Measurements from ENCODE around the gene VRK1.

VRK1 gene

GRCh38 chr14:96783915-96784224 is 13.3 kb upstream of the VRK1 start:
- DNase-seq = peak in 1 of 2 donors; percentile 42
- H3K4me1 ChIP-seq (ENCODE audit: control insufficient read depth in 1 of 2, insufficient read depth in 2 of 2, low read length in 2 of 2) = no peaks in the 10 kb centered on the region
- no peak overlapping the region for H2AFZ ChIP-seq (ENCODE audit: insufficient read depth, low read length, poor library complexity)
- H2BK120ac ChIP-seq (ENCODE audit: insufficient read depth, low read length, poor library complexity) = no peak overlapping the region
- WGBS (ENCODE audit: extremely low coverage, insufficient coverage, insufficient read length) = no CpG with 5 or more reads among the region's 4 CpGs
- H3K9me3 ChIP-seq (ENCODE audit: insufficient read depth, low read depth, low read length) = no peaks in the 10 kb centered on the region
- no peak overlapping the region for H2BK12ac ChIP-seq (ENCODE audit: low read length)
- no peak overlapping the region for H3K4ac ChIP-seq (ENCODE audit: low read depth, low read length)
- H3K36me3 ChIP-seq (ENCODE audit: control insufficient read depth in 1 of 2, insufficient read depth in 2 of 2, low read length in 2 of 2) = no peaks in the 10 kb centered on the region
- no peak overlapping the region for H3K23ac ChIP-seq (ENCODE audit: low read length)
- no peak overlapping the region for H4K91ac ChIP-seq (ENCODE audit: low read depth, low read length)
- H3K27me3 ChIP-seq (ENCODE audit: insufficient read depth, low read length) = no peaks in the 10 kb centered on the region
- no peaks in the 10 kb centered on the region for H3K79me2 ChIP-seq (ENCODE audit: control insufficient read depth, insufficient read depth, low read length, poor library complexity)
- H3K18ac ChIP-seq (ENCODE audit: low read length) = no peak overlapping the region
- no peak overlapping the region for H2BK5ac ChIP-seq (ENCODE audit: low read depth, low read length, poor library complexity)
- H3K4me2 ChIP-seq (ENCODE audit: low read length) = no peak overlapping the region
- H3K79me1 ChIP-seq (ENCODE audit: low read length) = no peaks in the 10 kb centered on the region
- H4K12ac ChIP-seq (ENCODE audit: low read depth, low read length) = no peak overlapping the region
- H2AK5ac ChIP-seq (ENCODE audit: low read length) = no peak overlapping the region
- H3K14ac ChIP-seq (ENCODE audit: low read length) = no peak overlapping the region
- no peak overlapping the region for H3K4me3 ChIP-seq (ENCODE audit: low read depth, low read length)
- H3K27ac ChIP-seq (ENCODE audit: low read depth, low read length) = no peak overlapping the region
- no peak overlapping the region for H4K8ac ChIP-seq (ENCODE audit: low read depth, low read length)
- H3K9ac ChIP-seq (ENCODE audit: low read length) = no peak overlapping the region

- Histone ChIP-seq H4K8ac (ENCODE audit: low read depth, low read length) (no peak overlapping the region), H3K79me1 (ENCODE audit: low read length) (no peaks in the 10 kb centered on the region), H3K23ac (ENCODE audit: low read length) (no peak overlapping the region), H3K4me3 (ENCODE audit: low read depth, low read length) (no peak overlapping the region), H4K91ac (ENCODE audit: low read depth, low read length) (no peak overlapping the region), H2AFZ (ENCODE audit: insufficient read depth, low read length, poor library complexity) (no peak overlapping the region), H3K27ac (ENCODE audit: low read depth, low read length) (no peak overlapping the region), H3K36me3 (ENCODE audit: control insufficient read depth in 1 of 2, insufficient read depth in 2 of 2, low read length in 2 of 2) (no peaks in the 10 kb centered on the region), H3K4ac (ENCODE audit: low read depth, low read length) (no peak overlapping the region), H2BK120ac (ENCODE audit: insufficient read depth, low read length, poor library complexity) (no peak overlapping the region), H3K27me3 (ENCODE audit: insufficient read depth, low read length) (no peaks in the 10 kb centered on the region), H3K4me1 (ENCODE audit: control insufficient read depth in 1 of 2, insufficient read depth in 2 of 2, low read length in 2 of 2) (no peaks in the 10 kb centered on the region), H3K9me3 (ENCODE audit: insufficient read depth, low read depth, low read length) (no peaks in the 10 kb centered on the region), H2BK12ac (ENCODE audit: low read length) (no peak overlapping the region), H2BK5ac (ENCODE audit: low read depth, low read length, poor library complexity) (no peak overlapping the region), H2AK5ac (ENCODE audit: low read length) (no peak overlapping the region), H3K18ac (ENCODE audit: low read length) (no peak overlapping the region), H3K14ac (ENCODE audit: low read length) (no peak overlapping the region), H4K12ac (ENCODE audit: low read depth, low read length) (no peak overlapping the region), H3K4me2 (ENCODE audit: low read length) (no peak overlapping the region), H3K79me2 (ENCODE audit: control insufficient read depth, insufficient read depth, low read length, poor library complexity) (no peaks in the 10 kb centered on the region), H3K9ac (ENCODE audit: low read length) (no peak overlapping the region)
- WGBS (ENCODE audit: extremely low coverage, insufficient coverage, insufficient read length) = no CpG with 5 or more reads among the region's 3 CpGs
- no peak for DNase-seq
These were observed 7.0 kb upstream of the VRK1 start for GRCh38 chr14:96790186-96790585.

GRCh38 chr14:96790706-96791105 is 6.5 kb upstream of the VRK1 start:
- Histone ChIP-seq H3K4me2 (ENCODE audit: low read length) (no peak overlapping the region), H3K14ac (ENCODE audit: low read length) (no peak overlapping the region), H4K8ac (ENCODE audit: low read depth, low read length) (no peak overlapping the region), H2BK120ac (ENCODE audit: insufficient read depth, low read length, poor library complexity) (no peak overlapping the region), H3K18ac (ENCODE audit: low read length) (no peak overlapping the region), H3K9ac (ENCODE audit: low read length) (no peak overlapping the region), H2BK5ac (ENCODE audit: low read depth, low read length, poor library complexity) (no peak overlapping the region), H3K4me1 (ENCODE audit: control insufficient read depth in 1 of 2, insufficient read depth in 2 of 2, low read length in 2 of 2) (no peaks in the 10 kb centered on the region), H4K91ac (ENCODE audit: low read depth, low read length) (no peak overlapping the region), H3K9me3 (ENCODE audit: insufficient read depth, low read depth, low read length) (no peaks in the 10 kb centered on the region), H2AFZ (ENCODE audit: insufficient read depth, low read length, poor library complexity) (no peak overlapping the region), H4K12ac (ENCODE audit: low read depth, low read length) (no peak overlapping the region), H3K27ac (ENCODE audit: low read depth, low read length) (no peak overlapping the region), H3K4ac (ENCODE audit: low read depth, low read length) (no peak overlapping the region), H3K4me3 (ENCODE audit: low read depth, low read length) (no peak overlapping the region), H3K79me2 (ENCODE audit: control insufficient read depth, insufficient read depth, low read length, poor library complexity) (no peaks in the 10 kb centered on the region), H3K23ac (ENCODE audit: low read length) (no peak overlapping the region), H3K36me3 (ENCODE audit: control insufficient read depth in 1 of 2, insufficient read depth in 2 of 2, low read length in 2 of 2) (no peaks in the 10 kb centered on the region), H2BK12ac (ENCODE audit: low read length) (no peak overlapping the region), H2AK5ac (ENCODE audit: low read length) (no peak overlapping the region), H3K27me3 (ENCODE audit: insufficient read depth, low read length) (no peaks in the 10 kb centered on the region), H3K79me1 (ENCODE audit: low read length) (no peaks in the 10 kb centered on the region)
- no peak for DNase-seq
- WGBS (ENCODE audit: extremely low coverage, insufficient coverage, insufficient read length) = no CpG with 5 or more reads among the region's 1 CpG

- no peaks in the 10 kb centered on the region for H3K4me1 ChIP-seq (ENCODE audit: control insufficient read depth in 1 of 2, insufficient read depth in 2 of 2, low read length in 2 of 2)
- no peaks in the 10 kb centered on the region for H3K27me3 ChIP-seq (ENCODE audit: insufficient read depth, low read length)
- no peaks in the 10 kb centered on the region for H3K79me2 ChIP-seq (ENCODE audit: control insufficient read depth, insufficient read depth, low read length, poor library complexity)
- H3K27ac ChIP-seq (ENCODE audit: low read depth, low read length) = no peak overlapping the region
- H3K9me3 ChIP-seq (ENCODE audit: insufficient read depth, low read depth, low read length) = no peaks in the 10 kb centered on the region
- no peaks in the 10 kb centered on the region for H3K36me3 ChIP-seq (ENCODE audit: control insufficient read depth in 1 of 2, insufficient read depth in 2 of 2, low read length in 2 of 2)
- no CpG with 5 or more reads among the region's 5 CpGs for WGBS (ENCODE audit: extremely low coverage, insufficient coverage, insufficient read length)
- no peak overlapping the region for H3K4me2 ChIP-seq (ENCODE audit: low read length)
- no peak overlapping the region for H2AFZ ChIP-seq (ENCODE audit: insufficient read depth, low read length, poor library complexity)
- H2BK5ac ChIP-seq (ENCODE audit: low read depth, low read length, poor library complexity) = no peak overlapping the region
- no peak overlapping the region for H4K91ac ChIP-seq (ENCODE audit: low read depth, low read length)
- H4K12ac ChIP-seq (ENCODE audit: low read depth, low read length) = no peak overlapping the region
- H3K4me3 ChIP-seq (ENCODE audit: low read depth, low read length) = no peak overlapping the region
- no peak overlapping the region for H3K9ac ChIP-seq (ENCODE audit: low read length)
- H3K18ac ChIP-seq (ENCODE audit: low read length) = no peak overlapping the region
- H3K23ac ChIP-seq (ENCODE audit: low read length) = no peak overlapping the region
- H2BK120ac ChIP-seq (ENCODE audit: insufficient read depth, low read length, poor library complexity) = no peak overlapping the region
- H3K4ac ChIP-seq (ENCODE audit: low read depth, low read length) = no peak overlapping the region
- H4K8ac ChIP-seq (ENCODE audit: low read depth, low read length) = no peak overlapping the region
- no peak for DNase-seq
- H3K79me1 ChIP-seq (ENCODE audit: low read length) = no peaks in the 10 kb centered on the region
- no peak overlapping the region for H2AK5ac ChIP-seq (ENCODE audit: low read length)
- no peak overlapping the region for H2BK12ac ChIP-seq (ENCODE audit: low read length)
- H3K14ac ChIP-seq (ENCODE audit: low read length) = no peak overlapping the region
These were observed 5.2 kb upstream of the VRK1 start for GRCh38 chr14:96792003-96792402.
